GM21360 (cell line): ENCODE measurements around the gene GPHN.
"Not testable (repeated sequence)": the region's sequence is repeated elsewhere in the genome, so short reads cannot be mapped to it uniquely, and the experiment has no call there.

ENCODE experiments used
- ATAC-seq: cut with Tn5 transposase; IDR thresholded peaks from one replicate; pipeline ENCODE4 v1.9.1; 2021; ENCODE audit warnings: mild to moderate bottlenecking, moderate library complexity; ENCODE audit not compliant: unreplicated experiment

The GPHN gene

GRCh38 chr14:66758031-66758613, 250.2 kb downstream of the GPHN start:
- no peak for ATAC-seq

GRCh38 chr14:66772146-66772545, 264.2 kb downstream of the GPHN start:
- no peak for ATAC-seq

- no peak for ATAC-seq
Observed at GRCh38 chr14:66782853-66783252, 274.9 kb downstream of the GPHN start.

GRCh38 chr14:66790101-66790500, 282.2 kb downstream of the GPHN start:
- no peak for ATAC-seq

- ATAC-seq = no peak
Observed at GRCh38 chr14:66802962-66803361, 295.0 kb downstream of the GPHN start.

- no peak for ATAC-seq
Observed at GRCh38 chr14:66804141-66804540, 296.2 kb downstream of the GPHN start.

- ATAC-seq = no peak
Observed at GRCh38 chr14:66813636-66814035, 305.7 kb downstream of the GPHN start.

GRCh38 chr14:66815687-66816086, 307.7 kb downstream of the GPHN start:
- no peak for ATAC-seq

GRCh38 chr14:66824251-66824650, 316.3 kb downstream of the GPHN start:
- no peak for ATAC-seq

GRCh38 chr14:66827182-66827581, 319.2 kb downstream of the GPHN start:
- ATAC-seq = no peak

GRCh38 chr14:66831173-66831572, 323.2 kb downstream of the GPHN start:
- ATAC-seq = no peak

GRCh38 chr14:66833816-66834215, 325.9 kb downstream of the GPHN start:
- no peak for ATAC-seq

GRCh38 chr14:66837436-66837835, 329.5 kb downstream of the GPHN start:
- ATAC-seq = not testable (repeated sequence)

- ATAC-seq = no peak
Observed at GRCh38 chr14:66842911-66843512, 335.1 kb downstream of the GPHN start.

- no peak for ATAC-seq
Observed at GRCh38 chr14:66850258-66850888, 342.4 kb downstream of the GPHN start.

GRCh38 chr14:66853311-66853710, 345.4 kb downstream of the GPHN start:
- ATAC-seq = no peak

GRCh38 chr14:66857867-66858266, 349.9 kb downstream of the GPHN start:
- ATAC-seq = no peak

GRCh38 chr14:66859063-66859671, 351.2 kb downstream of the GPHN start:
- ATAC-seq = no peak

GRCh38 chr14:66881596-66881995, 373.6 kb downstream of the GPHN start:
- ATAC-seq = no peak

- ATAC-seq = no peak
Observed at GRCh38 chr14:66884149-66884548, 376.2 kb downstream of the GPHN start.

- ATAC-seq = no peak
Observed at GRCh38 chr14:66900719-66901118, 392.8 kb downstream of the GPHN start.

GRCh38 chr14:66910311-66910840, 402.4 kb downstream of the GPHN start:
- no peak for ATAC-seq
